LNCAP (cell line): ENCODE data around the gene NRCAM.

Experiments
- TF ChIP-seq, protein P1 (sequence below): fragments of 450-650 bp; IDR thresholded peaks from 2 replicates; pipeline ENCODE4 v1.5.1; 2017; ENCODE audit warnings: mild to moderate bottlenecking

Gene NRCAM

DNA sequence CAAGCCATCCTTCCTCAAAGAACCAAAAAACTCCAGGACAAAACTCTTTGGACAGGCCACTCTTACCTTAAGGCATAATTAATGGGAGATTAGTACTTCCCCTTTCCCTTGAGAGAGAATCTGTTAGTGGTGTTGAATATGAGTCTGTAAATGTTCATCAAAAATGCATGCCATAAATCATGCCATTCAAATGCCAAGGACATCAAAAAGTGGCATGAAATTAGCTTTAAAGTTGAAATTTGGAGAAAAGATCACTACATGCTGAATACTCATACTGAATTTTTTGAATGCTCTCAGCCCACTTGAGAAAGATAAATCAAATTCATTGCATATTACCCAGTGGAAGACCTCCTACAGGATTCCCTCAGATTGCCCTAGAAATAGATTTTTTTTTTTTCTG is 6.7 kb downstream of the NRCAM start:
- TF ChIP-seq, protein P1, sequence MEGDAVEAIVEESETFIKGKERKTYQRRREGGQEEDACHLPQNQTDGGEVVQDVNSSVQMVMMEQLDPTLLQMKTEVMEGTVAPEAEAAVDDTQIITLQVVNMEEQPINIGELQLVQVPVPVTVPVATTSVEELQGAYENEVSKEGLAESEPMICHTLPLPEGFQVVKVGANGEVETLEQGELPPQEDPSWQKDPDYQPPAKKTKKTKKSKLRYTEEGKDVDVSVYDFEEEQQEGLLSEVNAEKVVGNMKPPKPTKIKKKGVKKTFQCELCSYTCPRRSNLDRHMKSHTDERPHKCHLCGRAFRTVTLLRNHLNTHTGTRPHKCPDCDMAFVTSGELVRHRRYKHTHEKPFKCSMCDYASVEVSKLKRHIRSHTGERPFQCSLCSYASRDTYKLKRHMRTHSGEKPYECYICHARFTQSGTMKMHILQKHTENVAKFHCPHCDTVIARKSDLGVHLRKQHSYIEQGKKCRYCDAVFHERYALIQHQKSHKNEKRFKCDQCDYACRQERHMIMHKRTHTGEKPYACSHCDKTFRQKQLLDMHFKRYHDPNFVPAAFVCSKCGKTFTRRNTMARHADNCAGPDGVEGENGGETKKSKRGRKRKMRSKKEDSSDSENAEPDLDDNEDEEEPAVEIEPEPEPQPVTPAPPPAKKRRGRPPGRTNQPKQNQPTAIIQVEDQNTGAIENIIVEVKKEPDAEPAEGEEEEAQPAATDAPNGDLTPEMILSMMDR = no peak

DNA sequence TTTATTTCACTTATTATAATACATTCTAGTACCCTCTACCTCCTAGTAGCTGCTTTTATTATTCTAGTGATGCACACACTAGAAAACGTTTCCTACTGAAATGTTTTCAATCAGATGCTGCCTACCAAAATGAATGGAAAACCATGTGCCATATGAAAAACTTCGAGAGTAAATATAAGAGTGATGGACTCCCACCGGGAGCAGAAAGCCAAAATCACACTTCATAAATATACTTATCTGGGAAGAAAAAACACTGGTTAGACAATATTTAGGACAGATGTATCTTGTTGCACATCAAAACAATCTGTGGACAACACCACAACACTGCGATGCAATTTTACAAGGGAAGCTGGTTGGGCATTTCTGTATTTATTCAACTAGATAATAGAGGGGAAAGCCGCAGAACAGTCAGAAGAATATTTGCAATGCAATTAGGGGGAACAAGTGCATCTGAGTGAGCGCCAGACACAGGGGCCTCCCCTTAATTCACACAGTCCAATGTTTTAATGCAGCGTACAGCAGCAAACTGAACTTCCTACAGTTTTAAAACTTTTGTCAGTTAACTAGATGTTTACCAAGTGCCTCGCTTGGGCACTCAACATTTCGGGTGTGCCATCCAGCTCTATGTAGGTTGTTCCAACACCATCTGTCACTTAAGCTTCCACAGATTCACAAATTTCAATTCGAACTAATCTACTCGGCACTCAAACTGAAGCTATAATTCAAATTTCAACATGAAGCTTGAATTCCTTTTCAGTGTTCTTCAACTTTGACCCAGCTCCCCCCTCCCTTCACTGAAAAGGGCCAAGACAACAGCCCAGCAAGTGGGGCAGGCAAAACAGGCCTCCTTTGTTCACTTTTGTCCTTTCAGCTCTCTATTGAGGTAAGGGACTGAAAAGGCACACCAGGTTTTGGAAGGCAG is 7.4 kb downstream of the NRCAM start:
- TF ChIP-seq, protein P1 = no peak

DNA sequence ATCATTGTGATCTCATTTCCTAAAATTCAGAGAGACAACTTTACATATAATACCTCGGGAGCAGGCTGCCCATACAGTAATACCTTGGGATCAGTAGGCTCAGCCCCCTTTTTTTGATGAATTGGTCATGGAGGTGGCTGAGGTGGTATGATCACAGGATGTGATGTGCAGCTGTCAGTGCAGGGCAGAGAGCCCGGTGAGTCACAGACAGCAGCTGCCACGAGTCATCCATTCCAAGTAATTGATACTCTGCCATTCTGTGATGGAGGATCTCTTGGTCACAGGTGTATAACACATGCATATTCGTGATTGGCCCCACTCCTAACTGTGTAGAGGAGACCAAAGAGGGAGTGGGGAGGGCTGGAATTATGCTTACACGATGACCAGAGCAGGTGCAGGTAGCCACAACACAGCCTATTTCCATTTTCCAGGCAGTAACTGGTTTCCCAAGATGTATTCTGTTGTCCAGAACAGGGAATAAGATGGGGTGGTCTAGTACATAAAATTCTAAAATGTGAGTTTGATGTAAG is 14.1 kb downstream of the NRCAM start:
- TF ChIP-seq, protein P1 = no peak

DNA sequence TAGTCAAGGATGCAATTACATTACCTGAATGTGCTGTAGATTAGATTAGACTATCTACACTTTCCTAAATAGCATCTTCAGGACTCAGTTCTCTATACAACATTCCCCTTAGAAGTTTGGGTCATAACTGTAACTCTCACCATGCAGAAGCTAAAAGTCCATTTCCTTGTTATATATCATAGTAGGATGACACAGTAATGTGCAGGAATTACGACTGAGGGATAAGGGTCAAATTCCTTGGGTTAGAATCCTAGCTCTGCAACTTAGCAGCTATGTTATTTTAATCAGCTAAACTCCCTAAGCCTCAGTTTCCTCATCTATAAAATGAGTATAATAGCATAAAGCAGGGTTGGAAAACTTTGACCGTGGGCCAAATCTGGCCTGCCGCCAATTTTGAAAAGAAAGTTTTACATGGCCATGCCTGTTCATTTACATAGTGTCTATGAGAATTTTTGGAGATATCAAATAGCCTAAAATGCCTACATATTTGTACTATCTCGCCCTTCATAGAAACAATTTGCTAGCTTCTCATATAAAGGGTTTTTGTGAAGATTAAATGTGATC is 14.8 kb downstream of the NRCAM start:
- TF ChIP-seq, protein P1 = no peak

DNA sequence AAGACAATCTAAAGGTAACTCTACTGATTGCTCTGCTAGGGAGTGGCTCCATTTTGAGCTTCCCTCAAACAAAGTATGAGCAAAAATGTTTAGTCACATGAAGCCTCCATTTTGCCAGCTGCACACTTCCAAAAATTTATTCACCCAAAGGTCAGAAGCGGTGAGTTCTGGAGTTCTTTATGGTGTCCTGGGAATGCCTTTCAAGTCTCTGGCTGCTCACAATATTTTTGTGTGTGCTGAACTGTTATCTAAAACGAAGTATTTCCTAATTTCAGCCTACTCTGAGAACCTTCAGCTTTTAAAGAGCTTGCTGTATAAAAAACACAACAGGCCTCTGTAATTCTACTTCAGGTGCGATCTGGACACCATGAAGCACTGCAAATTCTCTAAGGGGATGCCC is 15.6 kb downstream of the NRCAM start:
- TF ChIP-seq, protein P1 = no peak

DNA sequence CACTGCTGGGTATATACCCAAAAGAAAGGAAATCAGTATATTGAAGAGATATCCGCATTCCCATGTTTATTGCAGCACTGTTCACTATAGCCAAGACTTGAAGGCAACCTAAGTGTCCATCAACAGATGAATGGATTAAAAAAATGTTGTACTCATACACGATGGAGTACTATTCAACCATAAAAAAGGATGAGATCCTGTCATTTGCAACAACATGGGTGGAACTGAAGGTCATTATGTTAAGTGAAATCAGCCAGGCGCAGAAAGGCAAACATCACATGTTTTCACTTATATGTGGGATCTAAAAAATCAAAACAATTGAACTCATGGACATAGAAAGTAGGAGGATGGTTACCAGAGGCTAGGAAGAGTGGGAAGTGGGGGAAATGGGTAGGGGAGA is 19.3 kb downstream of the NRCAM start:
- TF ChIP-seq, protein P1 = no peak

DNA sequence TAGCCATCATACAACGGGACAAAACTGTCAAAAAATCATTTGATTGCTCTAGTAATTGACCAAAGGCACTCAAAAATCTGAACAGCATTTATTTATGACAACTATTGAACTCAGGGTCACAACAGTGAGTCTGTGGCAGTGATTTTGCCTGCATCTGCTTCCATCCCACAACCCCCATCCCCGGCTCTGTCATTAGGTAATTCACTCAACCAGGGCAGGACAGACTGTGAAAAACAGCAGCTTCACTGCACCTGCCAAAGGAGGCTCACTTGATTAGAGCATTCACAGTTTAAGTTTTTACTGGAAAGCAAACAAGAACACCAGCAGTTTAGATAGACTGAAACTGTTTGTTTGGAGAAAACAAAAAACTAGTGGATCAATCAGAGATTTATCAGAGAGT is 22.2 kb downstream of the NRCAM start:
- TF ChIP-seq, protein P1 = no peak
